ENCODE measurements around the gene TMTC4.

DNA sequence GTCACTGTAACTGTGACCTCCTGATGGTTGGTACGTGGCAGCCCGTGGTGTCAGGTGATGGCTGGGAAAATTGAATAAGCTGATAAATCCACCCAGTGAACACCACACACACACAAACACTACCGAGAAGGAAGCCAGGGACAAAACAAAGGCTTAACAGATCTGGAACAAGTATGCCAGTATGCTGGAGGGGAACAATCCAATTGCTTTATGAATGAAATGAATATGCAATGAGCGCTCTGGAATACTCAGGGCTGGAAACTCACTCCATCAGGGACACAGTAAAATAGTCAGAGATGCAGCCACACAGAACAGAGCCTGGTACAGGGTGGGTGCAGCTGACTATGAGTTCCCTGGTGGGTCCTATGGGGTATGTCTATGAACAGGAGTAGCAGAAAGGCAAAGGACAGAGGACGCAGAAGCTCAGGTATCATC is 16.7 kb downstream of the TMTC4 start:
- TF ChIP-seq, protein P1, sequence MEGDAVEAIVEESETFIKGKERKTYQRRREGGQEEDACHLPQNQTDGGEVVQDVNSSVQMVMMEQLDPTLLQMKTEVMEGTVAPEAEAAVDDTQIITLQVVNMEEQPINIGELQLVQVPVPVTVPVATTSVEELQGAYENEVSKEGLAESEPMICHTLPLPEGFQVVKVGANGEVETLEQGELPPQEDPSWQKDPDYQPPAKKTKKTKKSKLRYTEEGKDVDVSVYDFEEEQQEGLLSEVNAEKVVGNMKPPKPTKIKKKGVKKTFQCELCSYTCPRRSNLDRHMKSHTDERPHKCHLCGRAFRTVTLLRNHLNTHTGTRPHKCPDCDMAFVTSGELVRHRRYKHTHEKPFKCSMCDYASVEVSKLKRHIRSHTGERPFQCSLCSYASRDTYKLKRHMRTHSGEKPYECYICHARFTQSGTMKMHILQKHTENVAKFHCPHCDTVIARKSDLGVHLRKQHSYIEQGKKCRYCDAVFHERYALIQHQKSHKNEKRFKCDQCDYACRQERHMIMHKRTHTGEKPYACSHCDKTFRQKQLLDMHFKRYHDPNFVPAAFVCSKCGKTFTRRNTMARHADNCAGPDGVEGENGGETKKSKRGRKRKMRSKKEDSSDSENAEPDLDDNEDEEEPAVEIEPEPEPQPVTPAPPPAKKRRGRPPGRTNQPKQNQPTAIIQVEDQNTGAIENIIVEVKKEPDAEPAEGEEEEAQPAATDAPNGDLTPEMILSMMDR (IDR thresholded peaks at IDR 0.05) = no peak
- no peak for TF ChIP-seq EZH2 (IDR thresholded peaks at IDR 0.05)
